NCI-H345 (cell line): ENCODE measurements around the gene SELL.
"Not testable (repeated sequence)": the region's sequence is repeated elsewhere in the genome, so short reads cannot be mapped to it uniquely, and the experiment has no call there.

Experiments used
- DNase-seq: peaks from one replicate; lab custom pipeline; 2025; lab: John Stamatoyannopoulos, UW

The SELL gene

GRCh38 chr1:169667699-169668596, 43.5 kb downstream of the SELL start:
- not testable (repeated sequence) for DNase-seq

DNA sequence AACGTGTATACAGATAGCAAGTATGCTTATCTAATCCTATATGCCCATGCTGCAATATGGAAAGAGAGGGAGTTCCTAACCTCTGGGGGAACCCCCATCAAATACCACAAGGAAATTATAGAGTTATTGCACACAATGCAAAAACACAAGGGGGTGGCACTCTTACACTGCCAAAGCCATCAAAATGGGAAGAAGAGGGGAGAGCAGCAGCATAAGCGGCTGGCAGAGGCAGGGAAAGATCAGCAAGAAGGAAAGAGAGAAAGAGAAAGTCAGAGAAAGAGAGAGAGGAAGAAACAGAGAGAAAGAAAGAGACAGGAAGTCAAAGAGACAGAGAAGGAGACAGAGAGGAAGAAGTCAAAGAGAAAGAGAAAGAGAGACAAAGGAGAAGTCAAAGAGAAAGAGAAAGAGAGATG, 44.2 kb downstream of the SELL start:
- not testable (repeated sequence) for DNase-seq

GRCh38 chr1:169662680-169663079, 48.7 kb downstream of the SELL start:
- DNase-seq: not testable (repeated sequence)

- not testable (repeated sequence) for DNase-seq
These were observed 50.4 kb downstream of the SELL start for GRCh38 chr1:169661066-169661465.

DNA sequence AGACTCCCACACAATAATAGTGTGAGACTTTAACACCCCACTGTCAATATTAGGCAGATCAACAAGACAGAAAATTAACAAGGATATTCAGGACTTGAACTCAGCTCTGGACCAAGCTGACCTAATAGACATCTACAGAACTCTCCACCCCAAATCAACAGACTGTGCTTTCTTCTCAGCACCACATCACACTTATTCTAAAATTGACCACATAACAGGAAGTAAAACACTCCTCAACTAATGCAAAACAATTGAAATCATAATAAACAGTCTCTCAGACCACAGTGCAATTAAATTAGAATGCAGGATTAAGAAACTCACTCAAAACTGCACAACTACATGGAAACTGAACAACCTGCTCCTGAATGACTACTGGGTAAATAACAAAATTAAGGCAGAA, 52.6 kb downstream of the SELL start:
- DNase-seq: not testable (repeated sequence)

- no peak for DNase-seq
These were observed 57.5 kb downstream of the SELL start for GRCh38 chr1:169653873-169654272.

DNA sequence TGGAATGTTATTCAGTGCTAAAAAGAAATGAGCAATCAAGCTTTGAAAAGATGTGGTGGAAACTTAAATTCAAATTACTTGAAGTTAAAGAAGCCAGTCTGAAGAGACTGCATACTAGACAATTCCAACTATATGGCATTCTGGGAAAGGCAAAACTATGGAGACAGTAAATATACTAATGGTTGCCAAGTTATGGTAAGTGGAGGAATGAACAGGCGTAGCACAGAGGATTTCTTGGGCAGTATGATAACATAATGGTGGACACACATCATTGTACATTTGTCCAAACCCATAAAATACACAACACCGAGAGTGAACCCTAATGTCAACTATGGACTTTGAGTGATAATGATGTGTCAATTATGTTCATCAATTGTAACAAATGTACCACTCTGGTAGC, 60.4 kb downstream of the SELL start:
- DNase-seq: no peak

DNA sequence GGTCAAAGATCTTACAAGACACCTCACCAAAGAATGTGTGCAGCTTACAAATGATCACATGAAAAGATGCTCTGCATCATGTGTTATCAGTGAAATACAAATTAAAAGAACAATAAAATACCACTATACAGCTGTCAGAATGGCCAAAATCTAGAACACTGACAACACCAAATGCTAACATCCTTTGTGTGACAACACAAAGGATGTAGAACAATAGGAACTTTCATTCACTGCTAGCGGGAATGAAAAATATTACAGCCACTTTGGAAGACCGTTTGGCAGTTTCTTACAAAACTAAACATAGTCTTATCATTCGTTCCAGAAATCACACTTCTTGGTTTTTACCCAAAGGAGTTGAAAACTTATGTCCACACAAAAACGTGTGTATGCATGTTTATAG, 60.9 kb downstream of the SELL start:
- DNase-seq: no peak

GRCh38 chr1:169648709-169649108, 62.7 kb downstream of the SELL start:
- DNase-seq: no peak

DNA sequence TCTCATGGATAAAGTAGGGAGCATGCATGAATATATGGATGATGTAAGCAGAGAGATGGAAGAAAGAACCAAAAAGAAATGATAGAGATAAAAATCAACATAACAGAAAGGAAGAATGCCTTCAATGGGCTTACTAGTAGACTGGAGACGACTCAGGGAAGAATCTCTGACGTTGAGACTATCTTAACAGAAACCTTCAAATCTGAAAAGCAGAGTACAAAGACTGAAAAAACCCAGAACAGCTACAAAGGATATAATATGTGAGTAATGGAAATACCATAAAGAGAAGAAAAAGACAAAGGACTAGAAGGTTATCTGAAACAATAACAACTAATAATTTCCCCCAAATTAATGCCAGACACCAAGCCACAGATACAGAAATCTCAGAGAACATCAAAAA, 63.2 kb downstream of the SELL start:
- DNase-seq: no peak

- DNase-seq: no peak
These were observed 63.9 kb downstream of the SELL start for GRCh38 chr1:169647512-169647911.

- DNase-seq: no peak
These were observed 67.1 kb downstream of the SELL start for GRCh38 chr1:169644297-169644696.
